ENCODE data around the gene VAV3.

DNA sequence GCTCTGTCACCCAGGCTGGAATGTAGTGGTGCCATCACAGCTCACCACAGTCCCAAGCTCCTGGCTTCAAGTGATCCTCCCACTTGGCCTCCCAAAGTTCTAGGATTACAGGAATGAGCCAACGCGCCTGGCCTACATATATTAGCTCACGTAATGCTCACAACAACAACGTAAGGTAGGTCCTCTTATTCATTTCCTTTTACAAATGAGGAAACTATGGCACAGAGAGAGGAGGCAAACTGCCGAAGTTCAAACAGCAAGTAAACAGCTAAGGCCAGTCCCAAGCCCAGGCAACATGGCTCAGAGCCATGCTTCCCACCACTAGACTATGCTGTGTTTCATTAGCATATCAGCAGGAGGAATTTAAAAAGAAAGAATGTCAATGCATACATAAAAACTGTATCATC lies 284.4 kb downstream of the VAV3 start:
- TF ChIP-seq, protein P1, sequence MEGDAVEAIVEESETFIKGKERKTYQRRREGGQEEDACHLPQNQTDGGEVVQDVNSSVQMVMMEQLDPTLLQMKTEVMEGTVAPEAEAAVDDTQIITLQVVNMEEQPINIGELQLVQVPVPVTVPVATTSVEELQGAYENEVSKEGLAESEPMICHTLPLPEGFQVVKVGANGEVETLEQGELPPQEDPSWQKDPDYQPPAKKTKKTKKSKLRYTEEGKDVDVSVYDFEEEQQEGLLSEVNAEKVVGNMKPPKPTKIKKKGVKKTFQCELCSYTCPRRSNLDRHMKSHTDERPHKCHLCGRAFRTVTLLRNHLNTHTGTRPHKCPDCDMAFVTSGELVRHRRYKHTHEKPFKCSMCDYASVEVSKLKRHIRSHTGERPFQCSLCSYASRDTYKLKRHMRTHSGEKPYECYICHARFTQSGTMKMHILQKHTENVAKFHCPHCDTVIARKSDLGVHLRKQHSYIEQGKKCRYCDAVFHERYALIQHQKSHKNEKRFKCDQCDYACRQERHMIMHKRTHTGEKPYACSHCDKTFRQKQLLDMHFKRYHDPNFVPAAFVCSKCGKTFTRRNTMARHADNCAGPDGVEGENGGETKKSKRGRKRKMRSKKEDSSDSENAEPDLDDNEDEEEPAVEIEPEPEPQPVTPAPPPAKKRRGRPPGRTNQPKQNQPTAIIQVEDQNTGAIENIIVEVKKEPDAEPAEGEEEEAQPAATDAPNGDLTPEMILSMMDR (conservative IDR thresholded peaks at IDR 0.05 in 1 of 2, IDR thresholded peaks at IDR 0.05 in 1 of 2; ENCODE audit: low read depth in 1 of 2, low read length in 2 of 2), result no peak
- TF ChIP-seq EZH2 (IDR thresholded peaks at IDR 0.05; ENCODE audit: low read length, missing control alignments), result no peak

All from fibroblast of lung (primary cell).